HepG2 (cell line): ENCODE results near the gene ACADVL. TPM values are rescaled to one million over a fixed set of nuclear protein-coding genes. Genes with fewer than 3 reads are reported as not detected.

Experiments used
- ATAC-seq: fragments of 200-7000 bp; cut with Tn5 transposase; 3 replicates; pipeline ENCODE4 v1.9.1; 2020; ENCODE audit warnings: mild to moderate bottlenecking, moderate library complexity
- BruUV-seq: library from RNA; stranded (reverse); fragments of 400-500 nt; replicated peaks from 2 replicates; lab custom pipeline; 2021; lab: Mats Ljungman, UMichigan
- CTCF ChIA-PET: fragments of 300-600 bp; formaldehyde crosslinking; extraction: SDS; loops from one replicate; lab custom pipeline; 2021; ENCODE audit warnings: low total read pairs, inconsistent platforms, low intra/inter-chr PET ratio; lab: Yijun Ruan, JAX
- POLR2A ChIA-PET: fragments of 350-600 bp; sonication (Branson Sonifier 250); formaldehyde crosslinking; loops from one replicate; lab custom pipeline; 2020; ENCODE audit warnings: antibody characterized with exemption, inconsistent platforms; lab: Yijun Ruan, JAX
- DNase-seq: peaks from one replicate; pipeline ENCODE4 v3.0.0-alpha.2; 2015; ENCODE audit warnings: low spot score
- FAIRE-seq: peaks from 3 replicates; lab custom pipeline; 2011; peaks lifted over from hg19 to GRCh38; lab: Jason Lieb, UNC
- H2AFZ ChIP-seq: one replicate; pipeline ENCODE4 v1.6.1; 2011; ENCODE audit warnings: low read length, inconsistent platforms
- H3K27ac ChIP-seq: fragments of 300-600 bp; 3 replicates; pipeline ENCODE4 v1.8.0; 2011; ENCODE audit warnings: mixed run types, mild to moderate bottlenecking, mixed read lengths, low read length, inconsistent platforms; ENCODE audit not compliant: insufficient read depth; ENCODE audit errors: extremely low read length
- H3K27me3 ChIP-seq, 2 experiments: fragments of 200-600 bp in 1 of 2; 2 replicates in 1 of 2; 3 replicates in 1 of 2; pipeline versions ENCODE4 v1.6.0 to v1.8.0; 2011; ENCODE audit warnings: low read length in 2 of 2, mild to moderate bottlenecking in 2 of 2, moderate library complexity in 2 of 2, inconsistent platforms in 1 of 2; ENCODE audit not compliant: insufficient read depth in 2 of 2, control insufficient read depth in 1 of 2
- H3K36me3 ChIP-seq, 2 experiments: fragments of 200-600 bp in 1 of 2; replicated peaks in 1 of 2; 2 replicates in 1 of 2; 3 replicates in 1 of 2; pipeline versions ENCODE4 v1.5.1 to v1.8.0; 2011; ENCODE audit warnings: low read length in 2 of 2, inconsistent platforms in 1 of 2; ENCODE audit not compliant: insufficient read depth in 2 of 2, control insufficient read depth in 1 of 2
- H3K4me1 ChIP-seq: 2 replicates; pipeline ENCODE4 v1.5.1; 2012; ENCODE audit warnings: low read length, inconsistent platforms; ENCODE audit not compliant: insufficient read depth
- H3K4me2 ChIP-seq: 2 replicates; pipeline ENCODE4 v1.6.0; 2011; ENCODE audit warnings: low read depth, low read length, inconsistent platforms
- H3K4me3 ChIP-seq, 3 experiments: fragments of 200-600 bp in 1 of 3; sonication (generic), shearing (Covaris generic) in 1 of 3; replicated peaks in 1 of 3; 2 replicates each; pipeline ENCODE4 v1.5.1; 2011 to 2016; ENCODE audit warnings: low read length in 3 of 3, inconsistent platforms in 2 of 3, low read depth in 2 of 3, mild to moderate bottlenecking in 2 of 3, control low read depth in 1 of 3, mixed read lengths in 1 of 3; ENCODE audit not compliant: insufficient read depth in 1 of 3
- H3K79me2 ChIP-seq: one replicate; pipeline ENCODE4 v1.6.1; 2011; ENCODE audit warnings: low read length, inconsistent platforms; ENCODE audit not compliant: insufficient read depth
- H3K9ac ChIP-seq: 2 replicates; pipeline ENCODE4 v1.6.0; 2011; ENCODE audit warnings: mild to moderate bottlenecking, low read depth, low read length, inconsistent platforms; ENCODE audit not compliant: insufficient read depth
- H3K9me3 ChIP-seq: 2 replicates; pipeline ENCODE4 v1.5.1; 2012; ENCODE audit warnings: mild to moderate bottlenecking, low read length
- H4K20me1 ChIP-seq: 2 replicates; pipeline ENCODE4 v1.6.0; 2011; ENCODE audit warnings: inconsistent platforms, mild to moderate bottlenecking, low read length, moderate library complexity; ENCODE audit not compliant: insufficient read depth
- AGO1 ChIP-seq: fragments of 200-400 bp; formaldehyde crosslinking; IDR thresholded peaks from 2 replicates; pipeline ENCODE4 v1.6.1; 2017; ENCODE audit warnings: mild to moderate bottlenecking, low read depth, low read length, moderate library complexity; ENCODE audit not compliant: poor library complexity, severe bottlenecking
- AGO2 ChIP-seq: fragments of 200-400 bp; formaldehyde crosslinking; optimal IDR thresholded peaks from 2 replicates; pipeline ENCODE3; 2017; ENCODE audit warnings: mild to moderate bottlenecking, low read depth, low read length, moderate library complexity
- HNRNPK ChIP-seq: fragments of 200-400 bp; formaldehyde crosslinking; IDR thresholded peaks from 2 replicates; pipeline ENCODE4 v1.6.1; 2018; ENCODE audit warnings: low read length, low read depth, moderate library complexity, mild to moderate bottlenecking; ENCODE audit not compliant: poor library complexity, severe bottlenecking
- RBFOX2 ChIP-seq: fragments of 200-400 bp; formaldehyde crosslinking; IDR thresholded peaks from 2 replicates; pipeline ENCODE4 v1.6.1; 2017; ENCODE audit warnings: low read depth, mild to moderate bottlenecking, low read length
- ZNF430 ChIP-seq: sonication (generic); formaldehyde crosslinking; IDR thresholded peaks from 2 replicates; pipeline ENCODE4 v1.9.0; 2021; ENCODE audit warnings: mild to moderate bottlenecking, missing genetic modification reagents
- ZSCAN12 ChIP-seq: sonication (generic); formaldehyde crosslinking; IDR thresholded peaks from 2 replicates; pipeline ENCODE4 v1.9.0; 2021; ENCODE audit warnings: mild to moderate bottlenecking, missing genetic modification reagents
- whole genome bisulfite sequencing: methylation state at CpG from one replicate; pipeline ENCODE4 v1.1.6; 2017; ENCODE audit warnings: low lambda C conversion rate; 5-methylcytosine and 5-hydroxymethylcytosine counted together
- in situ Hi-C: cut with HindIII; loops from 2 replicates; pipeline ENCODE4 v1.10.0; 2017; ENCODE audit warnings: low pct_unique_long_range_greater_than_20kb; ENCODE audit not compliant: extremely low pct_ligation_motif_present
- intact Hi-C: fragments of 100-400 bp; cut with micrococcal nuclease; formaldehyde crosslinking; loops from one replicate; pipeline ENCODE4 v1.10.0; 2022; ENCODE audit not compliant: unreplicated experiment
- polyA plus RNA-seq, 8 experiments: library from polyadenylated mRNA; depleted of rRNA in 3 of 8; stranded (reverse) in 7 of 8; unstranded in 1 of 8; fragments of >200 nt; fragmentation: Illumina TruSeq in 4 of 8; extraction: Trizol in 4 of 8; gene quantifications; 2 replicates each; pipeline versions ENCODE4 v1.2.1 to v1.2.3, GENCODE V29; 2011 to 2016; ENCODE audit warnings: low read depth in 4 of 8, missing spikeins in 1 of 8, mixed read lengths in 1 of 8; ENCODE audit not compliant: insufficient read depth in 1 of 8
- total RNA-seq, 5 experiments: library from RNA; depleted of rRNA; stranded (reverse); fragments of >200 nt; fragmentation: Illumina TruSeq; extraction: Trizol; gene quantifications; 2 replicates each; pipeline ENCODE4 v1.2.3, GENCODE V29; 2016; ENCODE audit warnings: low read depth in 1 of 5

The ACADVL gene
- total and polyA plus RNA-seq, 2 of the 13 experiments (the other 11 are each of a cell fraction or from before 2014, with no cell fraction given), result 219 to 412 TPM

DNA sequence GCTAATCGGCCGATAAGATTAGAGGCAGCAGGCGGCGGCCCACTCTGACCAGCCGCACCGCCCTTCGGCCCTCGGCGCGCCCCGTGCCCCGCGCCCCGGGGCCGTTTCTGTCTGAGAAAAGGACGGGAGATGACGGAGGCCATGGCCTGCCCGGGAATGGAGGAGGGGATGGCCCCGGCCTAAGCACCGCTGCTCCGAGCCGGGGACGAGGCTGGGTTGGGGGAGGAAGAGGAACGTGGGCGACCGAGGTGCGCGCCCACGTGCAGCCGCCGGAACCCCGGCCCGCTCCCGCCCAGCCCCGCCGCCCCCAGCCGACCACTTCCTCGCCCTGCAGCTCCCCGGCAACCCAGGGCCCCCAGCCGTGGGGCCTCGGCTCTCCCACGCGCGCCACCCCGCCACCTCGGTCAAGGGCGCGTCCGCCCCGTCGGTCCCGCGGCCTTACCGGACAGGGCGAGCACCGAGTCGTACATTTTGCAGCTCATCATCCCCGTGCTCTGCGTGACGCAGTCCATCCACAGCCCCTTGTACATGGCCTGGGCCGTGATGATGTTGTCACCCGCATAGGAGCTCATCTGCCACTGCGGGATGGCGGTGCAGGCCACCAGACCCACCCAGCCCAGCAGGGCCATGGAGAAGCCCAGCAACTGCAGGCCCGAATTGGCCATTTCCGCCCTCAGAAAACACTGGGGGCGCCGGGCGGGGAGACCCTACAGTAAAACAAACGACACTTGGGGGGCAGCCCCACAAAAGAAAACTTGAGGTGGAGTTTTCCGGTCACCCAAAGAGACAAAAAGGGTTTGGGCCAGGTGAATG, 41.8 kb downstream of the ACADVL start:
- FAIRE-seq (no peak), ATAC-seq (no peak), DNase-seq (no peak)
- H3K79me2 ChIP-seq, result no peaks in the 10 kb centered on the region
- in situ Hi-C loops (no loop called here), intact Hi-C loops (no loop called here)
- no peaks in the 10 kb centered on the region for H4K20me1 ChIP-seq
- peaks cover 70% of the 10 kb centered on the region for H3K4me1 ChIP-seq
- ChIA-PET POLR2A (no interaction called here), CTCF (no interaction called here)
- TF ChIP-seq AGO1, result peak; percentile 54
- peak; percentile 17 for TF ChIP-seq HNRNPK
- TF ChIP-seq RBFOX2, result peak; percentile 39; the same call in 1 of the 2 replicates
- TF ChIP-seq ZSCAN12 (CRISPR knock-in tag), result no peak
- peak; percentile 7 for TF ChIP-seq AGO2
- 98% methylated on average over 66 of the region's 71 CpGs for WGBS
- no peaks in the 10 kb centered on the region for H3K27me3 ChIP-seq
- H3K9me3 ChIP-seq, result no peaks in the 10 kb centered on the region
- H2AFZ ChIP-seq, result no peak overlapping the region
- H3K9ac ChIP-seq, result no peak overlapping the region
- no TSS peak for BruUV-seq
- H3K36me3 ChIP-seq, result 0 out of 5 replicates have a peak, but pooled peaks cover 0 to 3% of the 10 kb centered on the region in 2 experiments
- no peak overlapping the region for H3K4me3 ChIP-seq
- H3K4me2 ChIP-seq, result no peak overlapping the region
- no peak overlapping the region for H3K27ac ChIP-seq

DNA sequence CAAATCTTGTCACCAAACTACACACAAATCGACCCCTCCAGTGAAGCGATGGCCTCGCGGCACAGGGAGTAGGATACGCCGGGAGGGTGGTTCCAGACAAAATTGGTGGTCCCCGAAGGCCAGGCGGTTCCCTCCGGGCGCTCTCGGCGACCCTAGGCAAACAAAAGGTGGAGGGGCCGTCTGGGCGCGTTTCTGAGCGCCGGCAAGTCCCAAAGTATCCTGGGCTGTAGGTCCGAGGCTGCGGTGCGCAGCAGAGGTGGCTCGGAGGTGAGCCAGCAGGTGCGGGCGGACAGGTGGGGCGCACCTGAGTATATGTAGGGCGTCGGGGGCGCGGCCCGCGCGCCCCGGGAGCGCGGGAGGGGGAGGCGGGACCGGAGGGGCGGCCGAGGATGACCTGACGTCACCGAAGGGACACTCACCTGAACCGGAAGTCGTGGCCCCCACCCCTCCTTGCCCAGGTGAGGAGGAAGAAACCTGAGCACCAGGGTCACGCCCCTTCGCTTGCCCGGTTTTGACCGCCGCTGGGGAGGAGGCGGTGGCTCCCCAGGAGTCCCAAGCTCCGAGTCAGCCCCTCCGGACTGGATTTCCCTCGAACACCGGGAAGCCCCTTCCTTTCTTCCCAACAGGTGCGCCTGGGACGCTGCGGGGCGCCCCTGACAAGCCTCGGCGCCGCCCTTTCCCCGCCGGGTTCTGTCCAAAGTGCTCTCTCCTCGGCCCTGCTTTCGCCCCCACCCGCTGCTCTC, 42.6 kb downstream of the ACADVL start, which contains the start of gene CLDN7:
CLDN7 (minus strand) TSS at position 287 of the 743 bp plus-strand sequence. CDS start 435 bp downstream, outside the sequence.
- Histone ChIP-seq H3K9me3 (no peaks in the 10 kb centered on the region), H4K20me1 (no peaks in the 10 kb centered on the region), H3K4me2 (no peak within 1 kb of the TSS), H3K79me2 (no peaks in the 10 kb centered on the region), H3K27me3 (no peaks in the 10 kb centered on the region), H3K4me3 (no peak within 1 kb of the TSS), H3K4me1 (peaks cover 72% of the 10 kb centered on the region), H3K36me3 (no peaks in the 10 kb centered on the region), H3K9ac (no peak within 1 kb of the TSS), H3K27ac (no peak within 1 kb of the TSS), H2AFZ (no peak within 1 kb of the TSS)
- ChIA-PET POLR2A (no interaction called here), CTCF (no interaction called here)
- DNase-seq (no peak), FAIRE-seq (no peak), ATAC-seq (no peak)
- no TSS peak for BruUV-seq
- intact Hi-C loops (no loop called here), in situ Hi-C loops (no loop called here)
- TF ChIP-seq AGO2, result peak; percentile 2
- no peak for TF ChIP-seq ZNF430
- 96% methylated on average over 62 of the region's 64 CpGs for WGBS
